Lower leg skin (tissue), 4 donors: ENCODE data around the gene RAB6D. TPM values are rescaled to one million over a fixed set of nuclear protein-coding genes. Genes with fewer than 3 reads are reported as not detected.
"Not testable (repeated sequence)": the region's sequence is repeated elsewhere in the genome, so short reads cannot be mapped to it uniquely, and the experiment has no call there.

Experiments
- DNase-seq, 2 donors: peaks; one replicate each; pipeline ENCODE4 v3.0.0-alpha.2; 2019; ENCODE audit warnings: low spot score in 2 of 2
- H3K4me3 ChIP-seq: fragments of 200-600 bp; sonication (generic); 2 replicates; pipeline ENCODE4 v1.5.1; 2017; ENCODE audit warnings: mild to moderate bottlenecking, low read depth; ENCODE audit not compliant: poor library complexity, severe bottlenecking
- POLR2A ChIP-seq, 2 donors: fragments of 450-650 bp; IDR thresholded peaks; one replicate each; pipeline ENCODE4 v1.6.1; 2016 to 2017; ENCODE audit warnings: antibody characterized with exemption in 2 of 2, mild to moderate bottlenecking in 1 of 2, moderate library complexity in 1 of 2
- WGBS, 2 donors: methylation state at CpG; one replicate each; pipeline ENCODE4 v1.1.5; 2018; 5-methylcytosine and 5-hydroxymethylcytosine counted together
- intact Hi-C: fragments of 100-400 bp; cut with DNase I; formaldehyde crosslinking; loops from one replicate; pipeline ENCODE4 v1.15.0; 2023; ENCODE audit warnings: low total_unique reads
- total RNA-seq, 4 donors: library from RNA; depleted of rRNA; stranded (reverse); fragments of >200 nt; gene quantifications; one replicate each; pipeline ENCODE4 v1.1.0, GENCODE V29; 2016
- TF ChIP-seq, protein P1 (sequence below), 3 donors: fragments of 450-650 bp; IDR thresholded peaks; one replicate each; pipeline ENCODE4 v1.5.1; 2016; ENCODE audit warnings: antibody characterized with exemption in 3 of 3, mild to moderate bottlenecking in 3 of 3, moderate library complexity in 2 of 3

The RAB6D gene
- total RNA-seq = not detected

- H3K4me3 ChIP-seq, DNase-seq, intact Hi-C loops: not testable (repeated sequence)
- WGBS, 2 donors = 5 to 7% methylated on average over 29 to 33 of the region's 50 CpGs
Observed at GRCh38 chr2:131363703-131364186, at the start of gene RAB6D. Gene RAB6D, minus strand, starts transcription at chr2:131364168. Its CDS starts 448 bp downstream, at chr2:131363720.

GRCh38 chr2:131413148-131413747, 49.3 kb upstream of the RAB6D start:
- intact Hi-C loops = no loop called here
- WGBS, 2 donors = 1 to 2% methylated on average over 7 of the region's 7 CpGs
- TF ChIP-seq, protein P1, sequence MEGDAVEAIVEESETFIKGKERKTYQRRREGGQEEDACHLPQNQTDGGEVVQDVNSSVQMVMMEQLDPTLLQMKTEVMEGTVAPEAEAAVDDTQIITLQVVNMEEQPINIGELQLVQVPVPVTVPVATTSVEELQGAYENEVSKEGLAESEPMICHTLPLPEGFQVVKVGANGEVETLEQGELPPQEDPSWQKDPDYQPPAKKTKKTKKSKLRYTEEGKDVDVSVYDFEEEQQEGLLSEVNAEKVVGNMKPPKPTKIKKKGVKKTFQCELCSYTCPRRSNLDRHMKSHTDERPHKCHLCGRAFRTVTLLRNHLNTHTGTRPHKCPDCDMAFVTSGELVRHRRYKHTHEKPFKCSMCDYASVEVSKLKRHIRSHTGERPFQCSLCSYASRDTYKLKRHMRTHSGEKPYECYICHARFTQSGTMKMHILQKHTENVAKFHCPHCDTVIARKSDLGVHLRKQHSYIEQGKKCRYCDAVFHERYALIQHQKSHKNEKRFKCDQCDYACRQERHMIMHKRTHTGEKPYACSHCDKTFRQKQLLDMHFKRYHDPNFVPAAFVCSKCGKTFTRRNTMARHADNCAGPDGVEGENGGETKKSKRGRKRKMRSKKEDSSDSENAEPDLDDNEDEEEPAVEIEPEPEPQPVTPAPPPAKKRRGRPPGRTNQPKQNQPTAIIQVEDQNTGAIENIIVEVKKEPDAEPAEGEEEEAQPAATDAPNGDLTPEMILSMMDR (IDR thresholded peaks at IDR 0.05) = peak in 1 of 3 donors; percentile 35
- TF ChIP-seq POLR2A (IDR thresholded peaks at IDR 0.05) = no peak
- no peak for DNase-seq
- H3K4me3 ChIP-seq = no peak overlapping the region

DNA sequence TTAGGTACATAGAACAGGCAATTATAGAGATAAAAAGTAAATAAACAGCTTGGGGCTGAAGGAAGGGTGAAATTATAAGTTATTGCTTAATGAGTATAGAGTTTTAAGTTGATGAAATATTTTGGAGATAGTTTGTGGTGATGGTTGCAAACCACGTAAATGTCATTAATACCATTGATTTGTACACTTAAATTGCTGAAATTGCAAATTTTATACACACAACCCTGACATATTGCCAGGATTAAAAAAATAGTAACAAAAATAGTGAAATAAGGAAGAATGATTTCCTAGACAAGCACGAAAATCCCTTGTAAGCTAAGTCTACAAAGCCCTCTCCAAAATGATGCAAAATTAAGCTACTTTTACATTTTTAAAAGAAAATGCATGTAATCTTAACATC, 46.2 kb upstream of the RAB6D start:
- intact Hi-C loops = no loop called here
- TF ChIP-seq, protein P1 (IDR thresholded peaks at IDR 0.05) = no peak
- no peak for TF ChIP-seq POLR2A (IDR thresholded peaks at IDR 0.05)
- H3K4me3 ChIP-seq = no peak overlapping the region
- WGBS, 2 donors = 72 to 76% methylated on average over 2 of the region's 2 CpGs
- no peak for DNase-seq

- no peak overlapping the region for H3K4me3 ChIP-seq
- no peak for TF ChIP-seq POLR2A (IDR thresholded peaks at IDR 0.05)
- TF ChIP-seq, protein P1 (IDR thresholded peaks at IDR 0.05) = no peak
- intact Hi-C loops = loop anchor here (5.0 kb wide), 1 partner anchor 1976 kb away; no protein-coding TSS in a partner anchor
- DNase-seq = no peak
Observed at GRCh38 chr2:131408778-131409177, 44.8 kb upstream of the RAB6D start.

- TF ChIP-seq, protein P1 (IDR thresholded peaks at IDR 0.05) = no peak
- no peak for TF ChIP-seq POLR2A (IDR thresholded peaks at IDR 0.05)
- intact Hi-C loops = loop anchor here (5.0 kb wide), 1 partner anchor 1976 kb away; no protein-coding TSS in a partner anchor
Observed at GRCh38 chr2:131408207-131408606, 44.2 kb upstream of the RAB6D start.

GRCh38 chr2:131404753-131405152, 40.8 kb upstream of the RAB6D start:
- DNase-seq = no peak
- TF ChIP-seq, protein P1 (IDR thresholded peaks at IDR 0.05) = no peak
- no peak for TF ChIP-seq POLR2A (IDR thresholded peaks at IDR 0.05)
- intact Hi-C loops = loop anchor here (5.0 kb wide), 1 partner anchor 1972 kb away; no protein-coding TSS in a partner anchor
- no peak overlapping the region for H3K4me3 ChIP-seq
- WGBS, 2 donors = 79 to 80% methylated on average over 12 of the region's 12 CpGs

More at GRCh38 chr2:131408207-131408606, 44.2 kb upstream of the RAB6D start:
- no peak for DNase-seq
- H3K4me3 ChIP-seq = no peak overlapping the region
